HepG2 (cell line): Measurements from ENCODE around the gene SLCO4A1. TPM values are rescaled to one million over a fixed set of nuclear protein-coding genes. Genes with fewer than 3 reads are reported as not detected.

ENCODE experiments used
- ATAC-seq: fragments of 200-7000 bp; cut with Tn5 transposase; 3 replicates; pipeline ENCODE4 v1.9.1; 2020; ENCODE audit warnings: mild to moderate bottlenecking, moderate library complexity
- BruUV-seq: library from RNA; stranded (reverse); fragments of 400-500 nt; replicated peaks from 2 replicates; lab custom pipeline; 2021; lab: Mats Ljungman, UMichigan
- CTCF ChIA-PET: fragments of 300-600 bp; formaldehyde crosslinking; extraction: SDS; loops from one replicate; lab custom pipeline; 2021; ENCODE audit warnings: low total read pairs, inconsistent platforms, low intra/inter-chr PET ratio; lab: Yijun Ruan, JAX
- POLR2A ChIA-PET: fragments of 350-600 bp; sonication (Branson Sonifier 250); formaldehyde crosslinking; loops from one replicate; lab custom pipeline; 2020; ENCODE audit warnings: antibody characterized with exemption, inconsistent platforms; lab: Yijun Ruan, JAX
- DNase-seq: peaks from one replicate; pipeline ENCODE4 v3.0.0-alpha.2; 2015; ENCODE audit warnings: low spot score
- FAIRE-seq: peaks from 3 replicates; lab custom pipeline; 2011; peaks lifted over from hg19 to GRCh38; lab: Jason Lieb, UNC
- H2AFZ ChIP-seq: one replicate; pipeline ENCODE4 v1.6.1; 2011; ENCODE audit warnings: low read length, inconsistent platforms
- H3K27ac ChIP-seq: fragments of 300-600 bp; 3 replicates; pipeline ENCODE4 v1.8.0; 2011; ENCODE audit warnings: mixed run types, mild to moderate bottlenecking, mixed read lengths, low read length, inconsistent platforms; ENCODE audit not compliant: insufficient read depth; ENCODE audit errors: extremely low read length
- H3K27me3 ChIP-seq, 2 experiments: fragments of 200-600 bp in 1 of 2; 2 replicates in 1 of 2; 3 replicates in 1 of 2; pipeline versions ENCODE4 v1.6.0 to v1.8.0; 2011; ENCODE audit warnings: low read length in 2 of 2, mild to moderate bottlenecking in 2 of 2, moderate library complexity in 2 of 2, inconsistent platforms in 1 of 2; ENCODE audit not compliant: insufficient read depth in 2 of 2, control insufficient read depth in 1 of 2
- H3K36me3 ChIP-seq, 2 experiments: fragments of 200-600 bp in 1 of 2; replicated peaks in 1 of 2; 2 replicates in 1 of 2; 3 replicates in 1 of 2; pipeline versions ENCODE4 v1.5.1 to v1.8.0; 2011; ENCODE audit warnings: low read length in 2 of 2, inconsistent platforms in 1 of 2; ENCODE audit not compliant: insufficient read depth in 2 of 2, control insufficient read depth in 1 of 2
- H3K4me1 ChIP-seq: 2 replicates; pipeline ENCODE4 v1.5.1; 2012; ENCODE audit warnings: low read length, inconsistent platforms; ENCODE audit not compliant: insufficient read depth
- H3K4me2 ChIP-seq: 2 replicates; pipeline ENCODE4 v1.6.0; 2011; ENCODE audit warnings: low read depth, low read length, inconsistent platforms
- H3K4me3 ChIP-seq, 3 experiments: fragments of 200-600 bp in 1 of 3; sonication (generic), shearing (Covaris generic) in 1 of 3; replicated peaks in 1 of 3; 2 replicates each; pipeline ENCODE4 v1.5.1; 2011 to 2016; ENCODE audit warnings: low read length in 3 of 3, inconsistent platforms in 2 of 3, low read depth in 2 of 3, mild to moderate bottlenecking in 2 of 3, control low read depth in 1 of 3, mixed read lengths in 1 of 3; ENCODE audit not compliant: insufficient read depth in 1 of 3
- H3K79me2 ChIP-seq: one replicate; pipeline ENCODE4 v1.6.1; 2011; ENCODE audit warnings: low read length, inconsistent platforms; ENCODE audit not compliant: insufficient read depth
- H3K9ac ChIP-seq: 2 replicates; pipeline ENCODE4 v1.6.0; 2011; ENCODE audit warnings: mild to moderate bottlenecking, low read depth, low read length, inconsistent platforms; ENCODE audit not compliant: insufficient read depth
- H3K9me3 ChIP-seq: 2 replicates; pipeline ENCODE4 v1.5.1; 2012; ENCODE audit warnings: mild to moderate bottlenecking, low read length
- H4K20me1 ChIP-seq: 2 replicates; pipeline ENCODE4 v1.6.0; 2011; ENCODE audit warnings: inconsistent platforms, mild to moderate bottlenecking, low read length, moderate library complexity; ENCODE audit not compliant: insufficient read depth
- NAIF1 ChIP-seq: sonication (generic); formaldehyde crosslinking; IDR thresholded peaks from 2 replicates; pipeline ENCODE4 v1.5.0; 2020; ENCODE audit warnings: mild to moderate bottlenecking, missing genetic modification reagents, borderline replicate concordance
- ZNF441 ChIP-seq: sonication (generic); formaldehyde crosslinking; IDR thresholded peaks from 2 replicates; pipeline ENCODE4 v1.7.0; 2021; ENCODE audit warnings: missing genetic modification reagents, borderline replicate concordance
- ZNF468 ChIP-seq: sonication (generic); formaldehyde crosslinking; IDR thresholded peaks from 2 replicates; pipeline ENCODE4 v1.8.0; 2022; ENCODE audit warnings: mild to moderate bottlenecking, moderate library complexity, missing genetic modification reagents
- ZNF687 ChIP-seq: sonication (generic); formaldehyde crosslinking; IDR thresholded peaks from 2 replicates; pipeline ENCODE4 v1.5.1; 2020; ENCODE audit warnings: mild to moderate bottlenecking, missing genetic modification reagents, moderate library complexity
- ZNF800 ChIP-seq: sonication (generic); formaldehyde crosslinking; IDR thresholded peaks from 2 replicates; pipeline ENCODE4 v1.4.0; 2020; ENCODE audit warnings: missing genetic modification reagents
- WGBS: methylation state at CpG from one replicate; pipeline ENCODE4 v1.1.6; 2017; ENCODE audit warnings: low lambda C conversion rate; 5-methylcytosine and 5-hydroxymethylcytosine counted together
- in situ Hi-C: cut with HindIII; loops from 2 replicates; pipeline ENCODE4 v1.10.0; 2017; ENCODE audit warnings: low pct_unique_long_range_greater_than_20kb; ENCODE audit not compliant: extremely low pct_ligation_motif_present
- intact Hi-C: fragments of 100-400 bp; cut with micrococcal nuclease; formaldehyde crosslinking; loops from one replicate; pipeline ENCODE4 v1.10.0; 2022; ENCODE audit not compliant: unreplicated experiment
- polyA plus RNA-seq, 8 experiments: library from polyadenylated mRNA; depleted of rRNA in 3 of 8; stranded (reverse) in 7 of 8; unstranded in 1 of 8; fragments of >200 nt; fragmentation: Illumina TruSeq in 4 of 8; extraction: Trizol in 4 of 8; gene quantifications; 2 replicates each; pipeline versions ENCODE4 v1.2.1 to v1.2.3, GENCODE V29; 2011 to 2016; ENCODE audit warnings: low read depth in 4 of 8, missing spikeins in 1 of 8, mixed read lengths in 1 of 8; ENCODE audit not compliant: insufficient read depth in 1 of 8
- total RNA-seq, 5 experiments: library from RNA; depleted of rRNA; stranded (reverse); fragments of >200 nt; fragmentation: Illumina TruSeq; extraction: Trizol; gene quantifications; 2 replicates each; pipeline ENCODE4 v1.2.3, GENCODE V29; 2016; ENCODE audit warnings: low read depth in 1 of 5

Gene SLCO4A1
- total and polyA plus RNA-seq, 2 of the 13 experiments (the other 11 are each of a cell fraction or from before 2014, with no cell fraction given): 55.5 to 112 TPM

- TF ChIP-seq ZNF441: no peak
- no peak for TF ChIP-seq ZNF468
- no peak for TF ChIP-seq NAIF1 (CRISPR knock-in tag)
These were observed 72.5 kb downstream of the SLCO4A1 start (continued) for GRCh38 chr20:62714799-62715198.

- POLR2A ChIA-PET: no interaction called here
- in situ Hi-C loops: no loop called here
- H3K27ac ChIP-seq: no peak overlapping the region
- no peak overlapping the region for H3K4me3 ChIP-seq
- H3K4me1 ChIP-seq: no peaks in the 10 kb centered on the region
- WGBS: 11% methylated on average over 10 of the region's 10 CpGs
- peaks cover 55 to 96% of the 10 kb centered on the region in 2 experiments for H3K27me3 ChIP-seq
- intact Hi-C loops: no loop called here
- DNase-seq (no peak), FAIRE-seq (no peak), ATAC-seq (no peak)
- peaks cover 7% of the 10 kb centered on the region; the same call in 1 of the 2 replicates for H4K20me1 ChIP-seq
- H3K9ac ChIP-seq: no peak overlapping the region
- no peaks in the 10 kb centered on the region for H3K79me2 ChIP-seq
- peaks cover 3% of the 10 kb centered on the region; the same call in 1 of the 2 replicates for H3K9me3 ChIP-seq
- TF ChIP-seq ZNF800 (CRISPR knock-in tag) (no peak), ZNF687 (CRISPR knock-in tag) (peak; percentile 42; the same call in 1 of the 2 replicates)
- H3K4me2 ChIP-seq: no peak overlapping the region
- no TSS peak for BruUV-seq
- H3K36me3 ChIP-seq: no peaks in the 10 kb centered on the region
- H2AFZ ChIP-seq: no peak overlapping the region
- CTCF ChIA-PET: no interaction called here
These were observed 72.9 kb downstream of the SLCO4A1 start for GRCh38 chr20:62715201-62715600.
